SJSA1 (cell line): Measurements from ENCODE around the gene RYR2. TPM values are rescaled to one million over a fixed set of nuclear protein-coding genes. Genes with fewer than 3 reads are reported as not detected.
"Not testable (repeated sequence)": the region's sequence is repeated elsewhere in the genome, so short reads cannot be mapped to it uniquely, and the experiment has no call there.

Experiments
- DNase-seq, 2 experiments: peaks; one replicate each; pipeline ENCODE4 v3.0.0-alpha.2; 2015 to 2020; ENCODE audit warnings: low spot score in 2 of 2, low read depth in 1 of 2
- H3K27ac ChIP-seq: fragments of 250-450 bp; sonication (Bioruptor Pico); 2 replicates; pipeline ENCODE4 v1.5.1; 2020; ENCODE audit warnings: mild to moderate bottlenecking, moderate library complexity
- H3K27me3 ChIP-seq: fragments of 250-450 bp; sonication (Bioruptor Pico); replicated peaks from 2 replicates; pipeline ENCODE4 v1.5.1; 2020; ENCODE audit warnings: mild to moderate bottlenecking, moderate library complexity
- H3K36me3 ChIP-seq: fragments of 250-450 bp; sonication (Bioruptor Pico); 2 replicates; pipeline ENCODE4 v1.5.1; 2020; ENCODE audit warnings: mild to moderate bottlenecking
- H3K4me1 ChIP-seq: fragments of 250-450 bp; sonication (Bioruptor Pico); replicated peaks from 2 replicates; pipeline ENCODE4 v1.6.1; 2021; ENCODE audit warnings: mild to moderate bottlenecking
- H3K4me3 ChIP-seq: fragments of 250-450 bp; sonication (Bioruptor Pico); 2 replicates; pipeline ENCODE4 v1.5.1; 2020; ENCODE audit warnings: mild to moderate bottlenecking
- H3K9me3 ChIP-seq: fragments of 250-450 bp; sonication (Bioruptor Pico); replicated peaks from 2 replicates; pipeline ENCODE4 v1.5.1; 2020; ENCODE audit warnings: mild to moderate bottlenecking
- total RNA-seq: library from RNA; depleted of rRNA; stranded (reverse); fragments of >200 nt; shearing (Covaris generic); gene quantifications from 2 replicates; pipeline ENCODE4 v1.2.3, GENCODE V29; 2014

The RYR2 gene
- total RNA-seq, 1 experiment from 2014 or later = not detected

- Histone ChIP-seq H3K4me1 (no peaks in the 10 kb centered on the region), H3K9me3 (no peaks in the 10 kb centered on the region), H3K27me3 (no peaks in the 10 kb centered on the region), H3K4me3 (no peak overlapping the region), H3K27ac (no peak overlapping the region), H3K36me3 (no peaks in the 10 kb centered on the region)
- DNase-seq = no peak
These were observed 527.0 kb downstream of the RYR2 start for GRCh38 chr1:237568955-237569354.

GRCh38 chr1:237570530-237570929, 528.5 kb downstream of the RYR2 start:
- H3K9me3 ChIP-seq = no peaks in the 10 kb centered on the region

GRCh38 chr1:237574536-237574935, 532.6 kb downstream of the RYR2 start:
- no peak overlapping the region for H3K27ac ChIP-seq
- H3K4me3 ChIP-seq = no peak overlapping the region
- no peaks in the 10 kb centered on the region for H3K36me3 ChIP-seq
- DNase-seq = no peak
- no peaks in the 10 kb centered on the region for H3K4me1 ChIP-seq
- H3K9me3 ChIP-seq = no peaks in the 10 kb centered on the region
- no peaks in the 10 kb centered on the region for H3K27me3 ChIP-seq

More at GRCh38 chr1:237570530-237570929, 528.5 kb downstream of the RYR2 start:
- Histone ChIP-seq H3K27me3 (no peaks in the 10 kb centered on the region), H3K36me3 (no peaks in the 10 kb centered on the region), H3K4me3 (no peak overlapping the region), H3K4me1 (no peaks in the 10 kb centered on the region), H3K27ac (no peak overlapping the region)
- no peak for DNase-seq

- no peaks in the 10 kb centered on the region for H3K36me3 ChIP-seq
- no peak for DNase-seq
- H3K27ac ChIP-seq = no peak overlapping the region
- no peak overlapping the region for H3K4me3 ChIP-seq
- H3K27me3 ChIP-seq = no peaks in the 10 kb centered on the region
- no peaks in the 10 kb centered on the region for H3K9me3 ChIP-seq
- no peaks in the 10 kb centered on the region for H3K4me1 ChIP-seq
These were observed 536.6 kb downstream of the RYR2 start for GRCh38 chr1:237578540-237578939.

- Histone ChIP-seq H3K9me3 (no peaks in the 10 kb centered on the region), H3K4me1 (no peaks in the 10 kb centered on the region), H3K4me3 (no peak overlapping the region), H3K27me3 (no peaks in the 10 kb centered on the region), H3K27ac (no peak overlapping the region), H3K36me3 (no peaks in the 10 kb centered on the region)
- DNase-seq = no peak
These were observed 538.7 kb downstream of the RYR2 start for GRCh38 chr1:237580726-237581125.

GRCh38 chr1:237583270-237583669, 541.3 kb downstream of the RYR2 start:
- H3K9me3 ChIP-seq = no peaks in the 10 kb centered on the region
- no peak overlapping the region for H3K27ac ChIP-seq
- no peaks in the 10 kb centered on the region for H3K4me1 ChIP-seq
- no peak for DNase-seq
- H3K27me3 ChIP-seq = no peaks in the 10 kb centered on the region
- H3K4me3 ChIP-seq = no peak overlapping the region
- H3K36me3 ChIP-seq = no peaks in the 10 kb centered on the region

- Histone ChIP-seq H3K27ac (no peak overlapping the region), H3K36me3 (no peaks in the 10 kb centered on the region), H3K9me3 (no peaks in the 10 kb centered on the region), H3K4me3 (no peak overlapping the region), H3K4me1 (no peaks in the 10 kb centered on the region), H3K27me3 (no peaks in the 10 kb centered on the region)
- no peak for DNase-seq
These were observed 541.8 kb downstream of the RYR2 start for GRCh38 chr1:237583756-237584155.

GRCh38 chr1:237590386-237590785, 548.4 kb downstream of the RYR2 start:
- Histone ChIP-seq H3K4me1 (no peaks in the 10 kb centered on the region), H3K27me3 (no peaks in the 10 kb centered on the region), H3K36me3 (no peaks in the 10 kb centered on the region), H3K4me3 (no peak overlapping the region), H3K9me3 (peaks cover 2% of the 10 kb centered on the region), H3K27ac (no peak overlapping the region)
- DNase-seq = no peak

GRCh38 chr1:237591353-237591752, 549.4 kb downstream of the RYR2 start:
- DNase-seq = no peak
- no peaks in the 10 kb centered on the region for H3K36me3 ChIP-seq
- H3K4me1 ChIP-seq = no peaks in the 10 kb centered on the region
- H3K27me3 ChIP-seq = no peaks in the 10 kb centered on the region
- no peak overlapping the region for H3K4me3 ChIP-seq
- peaks cover 8% of the 10 kb centered on the region for H3K9me3 ChIP-seq
- no peak overlapping the region for H3K27ac ChIP-seq

GRCh38 chr1:237603036-237603568, 561.1 kb downstream of the RYR2 start:
- H3K27ac ChIP-seq, H3K4me1 ChIP-seq, DNase-seq, H3K36me3 ChIP-seq, H3K27me3 ChIP-seq, H3K4me3 ChIP-seq, H3K9me3 ChIP-seq: not testable (repeated sequence)

GRCh38 chr1:237608433-237608832, 566.4 kb downstream of the RYR2 start:
- no peak overlapping the region for H3K27ac ChIP-seq
- no peak for DNase-seq

GRCh38 chr1:237610157-237610556, 568.2 kb downstream of the RYR2 start:
- no peak overlapping the region for H3K4me3 ChIP-seq
- DNase-seq = no peak
- no peaks in the 10 kb centered on the region for H3K36me3 ChIP-seq
- H3K27me3 ChIP-seq = no peaks in the 10 kb centered on the region
- no peak overlapping the region for H3K27ac ChIP-seq
- no peaks in the 10 kb centered on the region for H3K4me1 ChIP-seq
- H3K9me3 ChIP-seq = peaks cover 3% of the 10 kb centered on the region; the same call in 1 of the 2 replicates

More at GRCh38 chr1:237608433-237608832, 566.4 kb downstream of the RYR2 start:
- Histone ChIP-seq H3K36me3 (no peaks in the 10 kb centered on the region), H3K27me3 (no peaks in the 10 kb centered on the region), H3K4me3 (no peak overlapping the region), H3K4me1 (no peaks in the 10 kb centered on the region), H3K9me3 (peaks cover 3% of the 10 kb centered on the region; the same call in 1 of the 2 replicates)

GRCh38 chr1:237613984-237614383, 572.0 kb downstream of the RYR2 start:
- H3K4me3 ChIP-seq = no peak overlapping the region
- H3K27ac ChIP-seq = no peak overlapping the region
- no peaks in the 10 kb centered on the region for H3K27me3 ChIP-seq
- no peak for DNase-seq
- H3K9me3 ChIP-seq = peaks cover 3% of the 10 kb centered on the region
- H3K4me1 ChIP-seq = no peaks in the 10 kb centered on the region
- no peaks in the 10 kb centered on the region for H3K36me3 ChIP-seq

- Histone ChIP-seq H3K36me3 (no peaks in the 10 kb centered on the region), H3K27me3 (no peaks in the 10 kb centered on the region), H3K9me3 (no peaks in the 10 kb centered on the region; the same call in 1 of the 2 replicates), H3K4me1 (no peaks in the 10 kb centered on the region), H3K27ac (no peak overlapping the region), H3K4me3 (no peak overlapping the region)
- DNase-seq = no peak
These were observed 577.6 kb downstream of the RYR2 start for GRCh38 chr1:237619553-237619952.

GRCh38 chr1:237634922-237635321, 592.9 kb downstream of the RYR2 start:
- Histone ChIP-seq H3K27me3 (no peaks in the 10 kb centered on the region), H3K27ac (no peak overlapping the region), H3K36me3 (no peaks in the 10 kb centered on the region), H3K4me3 (no peak overlapping the region), H3K9me3 (no peaks in the 10 kb centered on the region; the same call in 1 of the 2 replicates), H3K4me1 (no peaks in the 10 kb centered on the region)
- no peak for DNase-seq
